ENCODE results near the gene FAM110C. TPM values are rescaled to one million over a fixed set of nuclear protein-coding genes. Genes with fewer than 3 reads are reported as not detected.
A peak's percentile ranks its signal among the peaks of the same experiment; 100 is the strongest.
"Not testable (repeated sequence)": the region's sequence is repeated elsewhere in the genome, so short reads cannot be mapped to it uniquely, and the experiment has no call there.

The FAM110C gene
- total RNA-seq (under 1 TPM; 0.22 to 0.26 TPM), total RNA-seq (4.7 to 25.8 reads per million in 2 donors)

GRCh38 chr2:46471-47345 is at the start of gene FAM110C:
TSS of gene FAM110C (minus strand) at chr2:46505. CDS start at chr2:46385, 120 bp downstream.
- H3K9me3 ChIP-seq (ENCODE audit: control insufficient read depth, low read length, poor library complexity, severe bottlenecking): no peaks in the 10 kb centered on the region
- H3K36me3 Mint-ChIP-seq (ENCODE audit: low read depth): peaks cover 2% of the 10 kb centered on the region
- H3K27ac Mint-ChIP-seq: peak within 1 kb of the TSS; percentile 60
- H3K27me3 Mint-ChIP-seq: peaks cover 68% of the 10 kb centered on the region
- peak in 2 of 3 donors; percentile 38 to 50 for DNase-seq
- ATAC-seq: peak; percentile 69
- H3K4me1 Mint-ChIP-seq: peaks cover 12% of the 10 kb centered on the region
- H3K4me3 Mint-ChIP-seq: peak within 1 kb of the TSS; percentile 94

GRCh38 chr2:92326-92725 is 46.0 kb upstream of the FAM110C start:
- DNase-seq (no peak), ATAC-seq (no peak)
- Mint-ChIP-seq H3K36me3 (ENCODE audit: low read depth) (no peaks in the 10 kb centered on the region), H3K4me1 (no peaks in the 10 kb centered on the region), H3K27me3 (peaks cover 11% of the 10 kb centered on the region), H3K4me3 (no peak overlapping the region), H3K27ac (no peak overlapping the region)
- no peaks in the 10 kb centered on the region for H3K9me3 ChIP-seq (ENCODE audit: control insufficient read depth, low read length, poor library complexity, severe bottlenecking)

GRCh38 chr2:90645-91312 is 44.5 kb upstream of the FAM110C start:
- Mint-ChIP-seq H3K27me3 (peaks cover 15% of the 10 kb centered on the region), H3K4me3 (no peak overlapping the region), H3K4me1 (no peaks in the 10 kb centered on the region), H3K36me3 (ENCODE audit: low read depth) (no peaks in the 10 kb centered on the region), H3K27ac (no peak overlapping the region)
- no peaks in the 10 kb centered on the region for H3K9me3 ChIP-seq (ENCODE audit: control insufficient read depth, low read length, poor library complexity, severe bottlenecking)
- ATAC-seq: no peak
- DNase-seq: no peak

- H3K4me1 Mint-ChIP-seq: no peaks in the 10 kb centered on the region
- H3K4me3 Mint-ChIP-seq: no peak overlapping the region
- H3K36me3 Mint-ChIP-seq (ENCODE audit: low read depth): no peaks in the 10 kb centered on the region
- peaks cover 31% of the 10 kb centered on the region for H3K27me3 Mint-ChIP-seq
- no peaks in the 10 kb centered on the region for H3K9me3 ChIP-seq (ENCODE audit: control insufficient read depth, low read length, poor library complexity, severe bottlenecking)
- H3K27ac Mint-ChIP-seq: no peak overlapping the region
- DNase-seq (no peak), ATAC-seq (no peak)
These were observed 39.5 kb upstream of the FAM110C start for GRCh38 chr2:85761-86160.

- Mint-ChIP-seq H3K27me3 (peaks cover 46% of the 10 kb centered on the region), H3K27ac (no peak overlapping the region), H3K4me1 (no peaks in the 10 kb centered on the region), H3K36me3 (ENCODE audit: low read depth) (no peaks in the 10 kb centered on the region), H3K4me3 (no peak overlapping the region)
- H3K9me3 ChIP-seq (ENCODE audit: control insufficient read depth, low read length, poor library complexity, severe bottlenecking): no peaks in the 10 kb centered on the region
- ATAC-seq: no peak
- no peak for DNase-seq
These were observed 37.8 kb upstream of the FAM110C start for GRCh38 chr2:84121-84520.

- no peaks in the 10 kb centered on the region for H3K4me1 Mint-ChIP-seq
- DNase-seq: no peak
- H3K36me3 Mint-ChIP-seq (ENCODE audit: low read depth): no peaks in the 10 kb centered on the region
- no peak for ATAC-seq
- H3K27ac Mint-ChIP-seq: no peak overlapping the region
- no peaks in the 10 kb centered on the region for H3K9me3 ChIP-seq (ENCODE audit: control insufficient read depth, low read length, poor library complexity, severe bottlenecking)
- H3K4me3 Mint-ChIP-seq: no peak overlapping the region
- peaks cover 50% of the 10 kb centered on the region for H3K27me3 Mint-ChIP-seq
These were observed 34.8 kb upstream of the FAM110C start for GRCh38 chr2:80971-81736.

GRCh38 chr2:80378-80777 is 34.1 kb upstream of the FAM110C start:
- H3K4me1 Mint-ChIP-seq: no peaks in the 10 kb centered on the region
- H3K4me3 Mint-ChIP-seq: no peak overlapping the region
- H3K36me3 Mint-ChIP-seq (ENCODE audit: low read depth): no peaks in the 10 kb centered on the region
- no peak overlapping the region for H3K27ac Mint-ChIP-seq
- no peak for ATAC-seq
- H3K27me3 Mint-ChIP-seq: peaks cover 42% of the 10 kb centered on the region
- DNase-seq: no peak
- no peaks in the 10 kb centered on the region for H3K9me3 ChIP-seq (ENCODE audit: control insufficient read depth, low read length, poor library complexity, severe bottlenecking)

GRCh38 chr2:71309-72035 is 25.2 kb upstream of the FAM110C start:
- Mint-ChIP-seq H3K27me3 (peaks cover 11% of the 10 kb centered on the region), H3K27ac (no peak overlapping the region), H3K4me1 (no peaks in the 10 kb centered on the region), H3K4me3 (no peak overlapping the region), H3K36me3 (ENCODE audit: low read depth) (peaks cover 2% of the 10 kb centered on the region)
- H3K9me3 ChIP-seq (ENCODE audit: control insufficient read depth, low read length, poor library complexity, severe bottlenecking): no peaks in the 10 kb centered on the region
- no peak for ATAC-seq
- no peak for DNase-seq

- Mint-ChIP-seq H3K36me3 (ENCODE audit: low read depth) (peaks cover 2% of the 10 kb centered on the region), H3K4me3 (no peak overlapping the region), H3K27me3 (peaks cover 5% of the 10 kb centered on the region), H3K27ac (no peak overlapping the region), H3K4me1 (no peaks in the 10 kb centered on the region)
- H3K9me3 ChIP-seq (ENCODE audit: control insufficient read depth, low read length, poor library complexity, severe bottlenecking): no peaks in the 10 kb centered on the region
- no peak for DNase-seq
- no peak for ATAC-seq
These were observed 23.4 kb upstream of the FAM110C start for GRCh38 chr2:69366-70344.

GRCh38 chr2:68637-69036 is 22.3 kb upstream of the FAM110C start:
- H3K4me3 Mint-ChIP-seq; H3K9me3 ChIP-seq (ENCODE audit: control insufficient read depth, low read length, poor library complexity, severe bottlenecking); DNase-seq; H3K27ac Mint-ChIP-seq; H3K27me3 Mint-ChIP-seq; ATAC-seq; H3K4me1 Mint-ChIP-seq; H3K36me3 Mint-ChIP-seq (ENCODE audit: low read depth): not testable (repeated sequence)

- no peaks in the 10 kb centered on the region for H3K9me3 ChIP-seq (ENCODE audit: control insufficient read depth, low read length, poor library complexity, severe bottlenecking)
- H3K4me1 Mint-ChIP-seq: no peaks in the 10 kb centered on the region
- ATAC-seq (no peak), DNase-seq (no peak)
- H3K27ac Mint-ChIP-seq: no peak overlapping the region
- H3K4me3 Mint-ChIP-seq: no peak overlapping the region
- peaks cover 7% of the 10 kb centered on the region for H3K27me3 Mint-ChIP-seq
- no peaks in the 10 kb centered on the region for H3K36me3 Mint-ChIP-seq (ENCODE audit: low read depth)
These were observed 20.5 kb upstream of the FAM110C start for GRCh38 chr2:66853-67252.

GRCh38 chr2:65121-65520 is 18.8 kb upstream of the FAM110C start:
- H3K4me3 Mint-ChIP-seq: no peak overlapping the region
- H3K27ac Mint-ChIP-seq: no peak overlapping the region
- no peaks in the 10 kb centered on the region for H3K36me3 Mint-ChIP-seq (ENCODE audit: low read depth)
- peaks cover 11% of the 10 kb centered on the region for H3K27me3 Mint-ChIP-seq
- H3K9me3 ChIP-seq (ENCODE audit: control insufficient read depth, low read length, poor library complexity, severe bottlenecking): no peaks in the 10 kb centered on the region
- no peak for ATAC-seq
- no peaks in the 10 kb centered on the region for H3K4me1 Mint-ChIP-seq
- DNase-seq: no peak
